Endothelial cell of umbilical vein (primary cell): Measurements from ENCODE around the gene PDSS2. TPM values are rescaled to one million over a fixed set of nuclear protein-coding genes. Genes with fewer than 3 reads are reported as not detected.

ENCODE experiments used
- BruUV-seq: library from RNA; stranded (reverse); fragments of 400-500 nt; replicated peaks from 2 replicates; lab custom pipeline; 2021; lab: Mats Ljungman, UMichigan
- CTCF ChIA-PET: fragments of 300-600, 350-600 bp; sonication (Branson Sonifier 250); formaldehyde crosslinking; loops from one replicate; lab custom pipeline; 2021; ENCODE audit warnings: antibody characterized with exemption, inconsistent platforms; lab: Charles Lee
- POLR2A ChIA-PET: fragments of 300-600, 350-600 bp; sonication (Branson Sonifier 250); formaldehyde crosslinking; loops from one replicate; lab custom pipeline; 2021; ENCODE audit warnings: antibody characterized with exemption, inconsistent platforms; lab: Charles Lee
- DNase-seq: peaks from one replicate; pipeline ENCODE4 v3.0.0-alpha.2; 2011; ENCODE audit warnings: low read depth, low spot score
- FAIRE-seq: peaks from 2 replicates; lab custom pipeline; 2011; peaks lifted over from hg19 to GRCh38; lab: Jason Lieb, UNC
- H2AFZ ChIP-seq: 2 replicates; pipeline ENCODE4 v1.6.0; 2012; ENCODE audit warnings: low read depth, low read length, control low read depth, inconsistent platforms
- H3K27ac ChIP-seq: 2 replicates; pipeline ENCODE4 v1.5.1; 2011; ENCODE audit warnings: low read depth, mild to moderate bottlenecking, control low read depth, low read length, moderate library complexity; ENCODE audit not compliant: insufficient read depth
- H3K27me3 ChIP-seq, 2 experiments: 2 replicates each; pipeline versions ENCODE4 v1.6.0 to v1.6.1; 2011; ENCODE audit warnings: low read length in 2 of 2, mixed read lengths in 1 of 2; ENCODE audit not compliant: control insufficient read depth in 2 of 2, insufficient read depth in 2 of 2
- H3K36me3 ChIP-seq, 2 experiments: 2 replicates in 1 of 2; 3 replicates in 1 of 2; pipeline ENCODE4 v1.5.1; 2011; ENCODE audit warnings: low read length in 2 of 2, mild to moderate bottlenecking in 1 of 2, moderate library complexity in 1 of 2; ENCODE audit not compliant: control insufficient read depth in 2 of 2, insufficient read depth in 2 of 2; ENCODE audit errors: extremely low read depth in 1 of 2
- H3K4me1 ChIP-seq: 3 replicates; pipeline ENCODE4 v1.5.1; 2011; ENCODE audit warnings: mild to moderate bottlenecking, low read length; ENCODE audit not compliant: control insufficient read depth, insufficient read depth; ENCODE audit errors: extremely low read depth
- H3K4me2 ChIP-seq: 2 replicates; pipeline ENCODE4 v1.6.1; 2011; ENCODE audit warnings: low read length, control low read depth, mixed read lengths; ENCODE audit not compliant: insufficient read depth
- H3K4me3 ChIP-seq, 3 experiments: fragments of 200-600 bp in 1 of 3; sonication (generic), shearing (Covaris generic) in 1 of 3; replicated peaks in 1 of 3; 2 replicates each; pipeline ENCODE4 v1.5.1; 2011 to 2016; ENCODE audit warnings: control low read depth in 3 of 3, low read length in 3 of 3, mild to moderate bottlenecking in 2 of 3, inconsistent platforms in 1 of 3, low read depth in 1 of 3, moderate library complexity in 1 of 3; ENCODE audit not compliant: insufficient read depth in 1 of 3
- H3K79me2 ChIP-seq: 2 replicates; pipeline ENCODE4 v1.6.0; 2012; ENCODE audit warnings: low read length, inconsistent platforms; ENCODE audit not compliant: control insufficient read depth, insufficient read depth
- H3K9ac ChIP-seq: replicated peaks from 2 replicates; pipeline ENCODE3; 2011; ENCODE audit warnings: low read length, control low read depth; ENCODE audit not compliant: insufficient read depth; ENCODE audit errors: extremely low read depth
- H3K9me1 ChIP-seq: replicated peaks from 3 replicates; pipeline ENCODE4 v1.6.0; 2011; ENCODE audit warnings: mild to moderate bottlenecking, low read length; ENCODE audit not compliant: control insufficient read depth, insufficient read depth; ENCODE audit errors: extremely low read depth
- H3K9me3 ChIP-seq: replicated peaks from 2 replicates; pipeline ENCODE4 v1.5.1; 2012; ENCODE audit warnings: low read length, inconsistent platforms; ENCODE audit not compliant: control insufficient read depth, insufficient read depth
- H4K20me1 ChIP-seq: replicated peaks from 2 replicates; pipeline ENCODE3; 2011; ENCODE audit warnings: mild to moderate bottlenecking, low read length; ENCODE audit not compliant: control insufficient read depth, insufficient read depth; ENCODE audit errors: extremely low read depth
- CTCF ChIP-seq, 2 donors: IDR thresholded peaks; 1 replicate in 1 of 2; 2 replicates in 1 of 2; pipeline ENCODE4 v1.5.1; 2011; ENCODE audit warnings: low read length in 2 of 2, mild to moderate bottlenecking in 2 of 2, moderate library complexity in 2 of 2, control low read depth in 1 of 2, inconsistent platforms in 1 of 2, low read depth in 1 of 2; ENCODE audit not compliant: insufficient read depth in 1 of 2; ENCODE audit errors: extremely low read depth in 1 of 2
- EZH2 ChIP-seq: IDR thresholded peaks from 2 replicates; pipeline ENCODE4 v1.6.1; 2012; ENCODE audit warnings: borderline replicate concordance, low read depth, mild to moderate bottlenecking, moderate library complexity, low read length, inconsistent platforms; ENCODE audit not compliant: severe bottlenecking
- FOS ChIP-seq: IDR thresholded peaks from 2 replicates; pipeline ENCODE4 v1.6.1; 2011; ENCODE audit warnings: mild to moderate bottlenecking, low read length, moderate library complexity, borderline replicate concordance; ENCODE audit not compliant: insufficient read depth
- GATA2 ChIP-seq: IDR thresholded peaks from 2 replicates; pipeline ENCODE4 v1.7.0; 2011; ENCODE audit warnings: low read depth, mild to moderate bottlenecking, moderate library complexity, mixed read lengths, low read length; ENCODE audit not compliant: insufficient read length, insufficient read depth
- JUN ChIP-seq: IDR thresholded peaks from 2 replicates; pipeline ENCODE4 v1.6.1; 2011; ENCODE audit warnings: borderline replicate concordance, low read depth; ENCODE audit not compliant: insufficient read length, insufficient read depth
- MAX ChIP-seq: IDR thresholded peaks from 2 replicates; pipeline ENCODE4 v1.6.1; 2011; ENCODE audit not compliant: insufficient read depth, insufficient read length
- MYC ChIP-seq: IDR thresholded peaks from one replicate; pipeline ENCODE4 v1.6.1; 2011; ENCODE audit warnings: mild to moderate bottlenecking, low read depth, low read length
- POLR2A ChIP-seq: IDR thresholded peaks from 2 replicates; pipeline ENCODE4 v1.6.1; 2012; ENCODE audit warnings: low read depth, mild to moderate bottlenecking, control low read depth, low read length
- POLR2AphosphoS5 ChIP-seq: IDR thresholded peaks from 2 replicates; pipeline ENCODE4 v1.6.1; 2012; ENCODE audit warnings: low read depth, mild to moderate bottlenecking, control low read depth, low read length, moderate library complexity; ENCODE audit not compliant: insufficient read depth
- dilution Hi-C: fragments of 300-500 bp; cut with MboI; formaldehyde crosslinking; loops from one replicate; pipeline ENCODE4 v1.15.0; 2019; ENCODE audit warnings: low sequenced_read_pairs; ENCODE audit not compliant: extremely low pct_ligation_motif_present
- intact Hi-C: fragments of 100-400 bp; cut with micrococcal nuclease; formaldehyde crosslinking; loops from one replicate; pipeline ENCODE4 v1.10.0; 2022
- polyA plus RNA-seq, 4 experiments: library from polyadenylated mRNA; depleted of rRNA in 3 of 4; stranded (reverse) in 3 of 4; unstranded in 1 of 4; fragments of >200 nt; gene quantifications; 2 replicates each; pipeline versions ENCODE4 v1.2.1 to v1.2.3, GENCODE V29; 2011 to 2012; ENCODE audit warnings: missing spikeins in 1 of 4
- total RNA-seq: library from RNA; stranded (reverse); gene quantifications from 2 replicates; pipeline ENCODE4 v1.2.3, GENCODE V29; 2021

Gene PDSS2
- total and polyA plus RNA-seq, 2 donors (not counting 3 experiments of a cell fraction or from before 2014, with no cell fraction given) = 7.6 to 9.3 TPM

GRCh38 chr6:107108201-107108890 is 351.0 kb downstream of the PDSS2 start:
- ChIA-PET CTCF (no interaction called here), POLR2A (interaction anchor here (0.5 kb wide), 1 partner anchor 11 kb away, joined by 3 read pairs; no protein-coding TSS in a partner anchor)
- no peaks in the 10 kb centered on the region for H3K36me3 ChIP-seq
- H3K4me2 ChIP-seq = no peak overlapping the region
- H2AFZ ChIP-seq = no peak overlapping the region
- FAIRE-seq (no peak), DNase-seq (no peak)
- TF ChIP-seq POLR2A = no peak
- no peak for TF ChIP-seq FOS
- no peak for TF ChIP-seq JUN
- TF ChIP-seq MYC = no peak
- TF ChIP-seq CTCF (IDR thresholded peaks at IDR 0.05; ENCODE audit: extremely low read depth in 1 of 2, insufficient read depth in 1 of 2, low read depth in 1 of 2, low read length in 2 of 2) = no peak
- no peak for TF ChIP-seq POLR2AphosphoS5
- no peak for TF ChIP-seq EZH2
- no peak for TF ChIP-seq MAX
- no peak for TF ChIP-seq GATA2
- H3K27ac ChIP-seq = no peak overlapping the region
- H4K20me1 ChIP-seq = no peaks in the 10 kb centered on the region
- H3K4me1 ChIP-seq = no peaks in the 10 kb centered on the region
- H3K79me2 ChIP-seq = no peaks in the 10 kb centered on the region
- dilution Hi-C loops = no loop called here
- no TSS peak for BruUV-seq
- intact Hi-C loops = no loop called here
- no peak overlapping the region for H3K9ac ChIP-seq
- no peak overlapping the region for H3K4me3 ChIP-seq
- H3K9me1 ChIP-seq = no peaks in the 10 kb centered on the region
- no peaks in the 10 kb centered on the region for H3K27me3 ChIP-seq
- no peaks in the 10 kb centered on the region for H3K9me3 ChIP-seq
